Testis (tissue), 2 donors: ENCODE results near the gene PARP4.

Source experiments
- POLR2A ChIP-seq: fragments of 450-650 bp; IDR thresholded peaks from one replicate; pipeline ENCODE4 v1.6.1; 2017; ENCODE audit warnings: antibody characterized with exemption, mild to moderate bottlenecking, moderate library complexity
- TF ChIP-seq, protein P1 (sequence below), 3 experiments: fragments of 450-650 bp in 2 of 3; fragments of 200-600 bp in 1 of 3; sonication (generic) in 1 of 3; IDR thresholded peaks; one replicate each; pipeline ENCODE4 v1.5.1; 2016 to 2019; ENCODE audit warnings: antibody characterized with exemption in 3 of 3, mild to moderate bottlenecking in 2 of 3, moderate library complexity in 1 of 3

- TF ChIP-seq, protein P1, sequence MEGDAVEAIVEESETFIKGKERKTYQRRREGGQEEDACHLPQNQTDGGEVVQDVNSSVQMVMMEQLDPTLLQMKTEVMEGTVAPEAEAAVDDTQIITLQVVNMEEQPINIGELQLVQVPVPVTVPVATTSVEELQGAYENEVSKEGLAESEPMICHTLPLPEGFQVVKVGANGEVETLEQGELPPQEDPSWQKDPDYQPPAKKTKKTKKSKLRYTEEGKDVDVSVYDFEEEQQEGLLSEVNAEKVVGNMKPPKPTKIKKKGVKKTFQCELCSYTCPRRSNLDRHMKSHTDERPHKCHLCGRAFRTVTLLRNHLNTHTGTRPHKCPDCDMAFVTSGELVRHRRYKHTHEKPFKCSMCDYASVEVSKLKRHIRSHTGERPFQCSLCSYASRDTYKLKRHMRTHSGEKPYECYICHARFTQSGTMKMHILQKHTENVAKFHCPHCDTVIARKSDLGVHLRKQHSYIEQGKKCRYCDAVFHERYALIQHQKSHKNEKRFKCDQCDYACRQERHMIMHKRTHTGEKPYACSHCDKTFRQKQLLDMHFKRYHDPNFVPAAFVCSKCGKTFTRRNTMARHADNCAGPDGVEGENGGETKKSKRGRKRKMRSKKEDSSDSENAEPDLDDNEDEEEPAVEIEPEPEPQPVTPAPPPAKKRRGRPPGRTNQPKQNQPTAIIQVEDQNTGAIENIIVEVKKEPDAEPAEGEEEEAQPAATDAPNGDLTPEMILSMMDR (IDR thresholded peaks at IDR 0.05) = no peak
- TF ChIP-seq POLR2A = no peak
Measured at GRCh38 chr13:24503379-24503696, 9.2 kb downstream of the PARP4 start.
